GM19455 (cell line): ENCODE results near the gene KIF3A.
"Not testable (repeated sequence)": the region's sequence is repeated elsewhere in the genome, so short reads cannot be mapped to it uniquely, and the experiment has no call there.

Experiments used
- ATAC-seq: cut with Tn5 transposase; IDR thresholded peaks from one replicate; pipeline ENCODE4 v1.9.1; 2021; ENCODE audit not compliant: unreplicated experiment

The KIF3A gene

DNA sequence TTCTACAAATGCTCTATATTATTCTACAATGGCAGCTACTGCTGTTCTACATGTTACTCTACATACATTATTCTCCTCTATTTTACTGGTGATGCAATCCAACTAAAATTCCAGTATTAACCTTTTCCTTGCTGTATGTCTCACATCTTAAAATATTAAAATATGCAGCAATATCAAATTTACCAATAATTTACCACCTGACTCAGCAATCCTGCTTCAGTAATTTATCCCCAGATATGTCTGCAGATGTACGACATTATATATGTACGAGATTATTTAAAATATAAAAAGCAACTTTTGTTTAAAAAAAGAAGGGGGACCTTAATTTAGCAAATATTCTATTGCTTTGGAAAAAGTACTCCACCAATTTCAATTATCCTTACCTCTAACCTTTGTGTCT, 11.6 kb downstream of the KIF3A start:
- no peak for ATAC-seq

DNA sequence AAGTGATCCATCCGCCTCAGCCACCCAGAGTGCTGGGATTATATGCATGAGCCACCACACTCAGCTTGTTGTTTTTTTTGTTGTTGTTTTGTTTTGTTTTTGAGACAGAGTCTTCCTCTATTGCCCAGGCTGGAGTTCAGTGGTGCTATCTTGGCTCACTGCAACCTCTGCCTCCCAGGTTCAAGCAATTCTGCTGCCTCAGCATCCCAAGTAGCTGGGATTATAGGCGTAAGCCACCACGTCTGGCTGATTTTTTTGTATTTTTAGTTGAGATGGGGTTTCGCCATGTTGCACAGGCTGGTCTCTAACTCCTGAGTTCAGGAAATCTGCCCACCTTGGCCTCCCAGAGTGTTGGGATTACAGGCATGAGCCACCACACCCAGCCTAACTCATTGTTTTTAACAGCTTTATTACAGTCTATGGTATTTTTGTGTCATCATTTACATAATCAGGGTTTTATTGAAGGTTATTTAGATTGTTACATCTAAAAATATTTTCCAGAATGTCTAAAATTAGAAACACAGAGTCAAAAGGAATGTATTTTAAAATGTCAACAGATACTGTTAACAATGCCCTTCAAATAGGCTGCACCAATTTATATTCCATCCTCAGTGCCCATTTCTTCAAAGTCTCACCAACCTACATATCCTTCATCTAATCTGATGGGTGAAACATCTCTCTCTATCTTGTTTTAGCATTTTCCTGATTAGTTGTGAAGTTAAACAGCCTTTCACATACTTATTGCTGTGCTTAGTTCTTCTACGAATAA, 18.6 kb downstream of the KIF3A start:
- no peak for ATAC-seq

DNA sequence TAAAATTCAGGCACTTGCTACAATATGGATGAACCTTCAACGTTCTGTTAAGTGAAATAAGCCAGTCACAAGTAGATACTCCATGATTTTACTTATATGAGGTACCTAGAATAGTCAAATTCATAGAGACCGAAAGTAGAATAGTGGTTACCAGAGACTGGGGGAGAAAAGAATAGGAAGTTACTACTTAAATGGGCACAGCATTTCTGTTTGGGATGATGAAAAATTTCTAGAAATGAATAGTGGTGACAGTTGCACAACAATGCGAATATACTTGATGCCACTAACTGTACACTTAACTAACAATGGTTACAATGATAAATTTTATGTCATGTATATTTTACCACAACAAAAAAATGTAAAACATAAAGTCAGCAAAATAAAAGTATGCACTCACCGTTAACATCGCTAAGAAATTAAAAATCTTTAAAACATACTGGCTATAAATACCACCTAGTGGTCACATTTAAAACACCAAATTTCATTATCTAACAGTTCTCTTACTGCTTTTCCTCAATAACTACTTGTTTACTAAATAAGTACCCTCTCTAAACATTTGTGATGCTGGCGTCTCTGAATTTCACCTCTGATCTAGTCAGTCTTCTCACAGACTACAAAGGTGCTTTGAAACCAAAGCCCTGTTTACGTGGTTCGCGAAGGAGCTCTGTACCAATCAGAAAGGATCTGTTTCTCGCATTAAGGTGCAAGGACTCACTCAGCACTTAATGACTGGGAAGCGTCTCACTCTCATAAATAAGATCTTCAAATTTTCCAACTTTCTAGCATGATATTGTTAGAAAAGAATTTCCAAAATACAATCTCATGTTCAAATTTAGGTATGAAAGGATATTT, 22.7 kb downstream of the KIF3A start:
- no peak for ATAC-seq

DNA sequence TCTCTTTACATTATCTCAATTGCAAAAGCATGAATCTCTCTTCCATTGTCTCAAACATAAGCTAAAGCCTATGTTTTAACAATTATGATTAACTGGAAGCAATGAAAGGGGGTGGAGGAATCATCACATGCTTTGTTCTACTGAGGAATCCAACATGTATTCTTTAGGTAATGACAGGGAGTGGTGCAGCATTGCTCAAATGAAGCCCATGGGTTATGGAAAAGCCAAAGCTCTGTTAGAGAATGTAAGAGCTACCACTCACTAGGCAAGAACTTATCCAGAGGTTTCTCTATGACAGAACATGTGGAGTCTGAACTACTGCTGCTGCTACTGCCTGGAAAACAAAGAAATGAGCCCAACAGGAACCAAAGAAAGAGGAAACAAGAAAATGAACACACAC, 28.7 kb downstream of the KIF3A start:
- ATAC-seq: no peak

DNA sequence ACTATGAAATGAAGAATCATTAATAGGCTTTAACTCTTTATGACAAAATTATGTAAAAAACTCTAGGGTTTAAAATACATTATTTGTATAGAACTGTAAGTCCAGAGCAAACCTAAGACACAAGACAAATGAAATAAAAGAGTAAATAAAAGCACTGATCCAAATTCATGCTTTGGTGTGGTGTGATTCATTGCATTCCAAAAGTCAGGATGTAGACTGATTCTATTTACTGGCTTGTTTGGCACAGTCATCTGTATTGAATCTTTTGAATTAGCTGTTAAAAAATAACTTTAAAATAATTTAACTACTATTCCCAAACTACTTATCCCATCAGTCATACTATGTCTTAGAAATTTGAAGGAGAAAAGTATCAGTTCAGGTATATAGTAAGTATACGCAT, 32.5 kb downstream of the KIF3A start:
- no peak for ATAC-seq

DNA sequence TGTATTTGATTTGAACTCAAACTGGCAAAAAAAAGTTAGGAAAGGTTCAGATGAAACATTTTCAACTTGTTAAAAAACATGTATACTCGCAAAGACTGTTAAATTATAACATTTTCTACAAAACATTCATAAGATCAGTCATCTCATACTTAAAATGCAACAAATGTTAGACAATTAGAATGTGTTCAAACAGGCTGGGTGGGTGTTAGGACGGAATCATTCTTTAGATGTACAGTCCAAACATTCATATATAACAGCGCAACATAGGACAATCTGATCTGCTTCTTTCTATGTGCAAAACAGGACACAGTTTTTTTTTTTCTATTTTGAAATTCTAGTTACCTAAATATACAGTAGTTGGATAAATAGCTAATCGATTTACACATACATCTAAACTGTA, 41.4 kb downstream of the KIF3A start:
- no peak for ATAC-seq

DNA sequence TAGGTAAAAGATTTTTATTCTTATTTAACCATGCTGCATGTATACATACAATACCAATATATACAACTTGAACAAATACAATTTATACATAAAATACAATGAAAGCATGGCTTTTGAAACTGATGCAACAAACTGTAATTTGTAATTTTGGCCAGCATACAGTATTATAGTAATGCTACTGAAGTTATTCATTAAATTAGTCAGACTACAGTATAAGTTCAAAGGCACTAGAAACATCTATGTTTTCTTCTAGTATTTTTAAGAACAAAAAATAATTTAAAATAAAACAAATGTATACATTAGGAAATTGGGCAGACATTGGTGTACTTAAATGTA, 44.7 kb downstream of the KIF3A start:
- no peak for ATAC-seq

DNA sequence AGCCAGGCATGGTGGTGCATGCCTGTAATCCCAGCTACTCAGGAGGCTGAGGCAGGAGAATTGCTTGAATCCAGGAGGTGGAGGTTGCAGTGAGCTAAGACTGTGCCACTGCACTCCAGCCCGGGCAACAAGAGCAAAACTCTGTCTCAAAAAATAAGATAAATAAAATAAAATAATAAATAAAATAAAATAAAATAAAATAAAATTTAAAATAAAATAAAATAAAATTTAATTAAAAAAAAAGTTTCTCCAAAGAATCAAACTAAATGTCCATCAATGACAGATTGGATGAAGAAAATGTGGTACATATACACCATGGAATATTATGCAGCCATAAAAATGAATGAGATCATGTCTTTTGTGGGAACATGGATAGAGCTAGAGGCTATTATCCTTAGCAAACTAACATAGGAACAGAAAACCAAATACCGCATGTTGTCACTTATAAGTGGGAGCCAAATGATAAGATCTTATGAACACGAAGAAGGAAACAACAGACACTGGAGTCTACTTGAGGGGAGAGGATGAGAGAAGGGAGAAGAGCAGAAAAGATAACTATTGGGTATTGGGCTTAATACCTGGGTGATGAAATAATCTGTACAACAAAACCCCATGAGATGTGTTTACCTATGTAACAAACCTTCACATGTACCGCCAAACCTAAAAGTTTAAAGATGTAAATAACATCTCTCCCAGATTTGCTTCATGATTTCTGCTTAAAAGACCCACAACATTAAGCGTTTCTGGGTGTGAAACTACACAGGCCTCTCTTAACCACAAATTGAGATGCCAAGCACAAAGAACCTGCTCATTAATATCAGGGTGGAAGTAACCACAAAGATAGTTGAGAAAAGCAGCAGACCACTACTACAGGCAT, 45.4 kb downstream of the KIF3A start:
- not testable (repeated sequence) for ATAC-seq

DNA sequence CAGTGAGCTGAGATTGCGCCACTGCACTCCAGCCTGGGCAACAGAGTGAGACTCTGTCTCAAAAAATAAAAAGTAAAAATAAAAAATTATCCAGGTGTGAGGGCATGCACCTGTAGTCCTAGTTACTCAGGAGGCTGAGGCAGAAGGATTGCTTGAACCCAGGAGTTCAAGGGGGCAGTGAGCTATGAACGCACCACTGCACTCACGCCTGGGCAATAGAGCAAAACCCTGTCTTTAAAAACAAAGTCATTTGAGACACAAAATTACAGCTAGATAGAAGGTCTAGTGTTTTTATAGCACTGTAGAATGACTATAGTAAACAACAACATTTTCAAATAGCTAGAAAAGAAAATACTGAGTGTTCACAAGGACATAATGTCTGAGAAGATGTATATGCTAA, 47.2 kb downstream of the KIF3A start:
- no peak for ATAC-seq

DNA sequence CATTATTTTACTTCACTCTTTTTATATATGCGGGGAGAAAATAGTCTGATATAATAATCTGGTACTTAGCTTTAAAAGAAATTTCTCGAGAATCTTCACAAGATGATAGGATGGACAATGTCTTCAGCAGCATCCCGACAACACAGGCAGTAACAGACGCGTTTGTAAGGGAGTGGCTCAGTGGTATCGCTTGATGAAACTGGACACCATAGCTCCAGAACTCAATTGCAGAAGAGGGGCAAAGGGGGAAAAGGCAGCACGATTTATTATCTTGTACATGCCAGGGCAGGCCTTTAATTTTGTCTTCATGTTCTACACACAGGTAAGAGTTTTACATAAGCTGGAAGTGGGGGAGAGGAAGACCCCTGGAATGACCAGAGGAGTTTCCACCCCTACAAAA, 47.8 kb downstream of the KIF3A start:
- no peak for ATAC-seq

DNA sequence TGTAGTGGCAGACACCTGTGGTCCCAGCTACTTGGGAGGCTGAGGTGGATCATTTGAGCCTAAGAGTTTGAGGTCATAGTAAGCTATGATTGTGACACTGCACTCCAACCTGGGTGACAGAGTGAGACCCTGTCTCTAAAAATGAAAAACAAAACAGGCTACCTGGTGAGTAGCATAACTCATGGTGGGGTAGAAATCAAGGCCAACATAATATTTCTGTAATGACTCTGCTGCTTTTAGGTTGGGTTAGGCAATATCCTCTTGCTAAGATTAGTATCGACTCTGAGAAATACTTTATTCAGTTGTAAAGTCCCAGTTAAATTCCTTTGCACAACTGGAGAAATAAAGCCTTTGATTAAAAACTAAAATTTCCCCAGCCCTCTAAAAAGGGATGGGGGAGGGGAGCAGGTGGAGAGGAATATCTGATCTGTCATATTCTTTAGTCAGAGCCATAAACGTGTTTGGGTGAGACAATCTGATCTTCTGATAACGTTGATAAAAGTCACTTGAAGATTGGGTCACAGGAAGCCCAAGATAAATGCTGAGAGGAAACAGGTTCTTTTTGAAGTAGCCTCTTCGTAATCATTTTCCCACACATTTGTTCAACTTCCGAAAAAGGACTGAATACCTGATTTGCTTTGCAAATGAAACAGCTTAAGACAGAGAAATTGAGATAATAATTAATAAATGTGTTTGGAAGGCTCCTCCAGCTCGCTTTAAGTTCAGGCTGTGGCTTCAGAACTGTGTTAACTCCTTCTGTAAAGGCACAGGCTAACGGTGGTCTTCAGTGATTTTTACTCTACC, 48.6 kb downstream of the KIF3A start:
- no peak for ATAC-seq

DNA sequence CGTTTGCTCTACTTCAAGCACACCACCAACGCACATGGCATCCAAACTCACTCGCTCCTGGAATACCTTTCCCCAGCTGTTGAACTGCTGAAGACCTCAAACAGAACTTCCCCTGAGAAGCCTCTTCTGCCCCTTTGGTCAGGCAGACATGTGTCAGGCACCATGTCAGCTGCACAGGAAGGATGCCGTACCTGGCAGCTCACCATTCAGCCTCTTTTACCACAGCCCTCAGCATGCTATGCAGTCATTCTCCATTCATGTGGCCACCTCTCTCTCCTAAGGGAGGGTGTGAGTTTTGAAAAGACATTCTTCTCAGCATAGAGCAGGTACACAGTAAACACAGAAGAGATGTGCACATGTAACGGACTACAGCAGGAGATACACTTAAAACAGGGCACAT, 49.4 kb downstream of the KIF3A start:
- no peak for ATAC-seq

DNA sequence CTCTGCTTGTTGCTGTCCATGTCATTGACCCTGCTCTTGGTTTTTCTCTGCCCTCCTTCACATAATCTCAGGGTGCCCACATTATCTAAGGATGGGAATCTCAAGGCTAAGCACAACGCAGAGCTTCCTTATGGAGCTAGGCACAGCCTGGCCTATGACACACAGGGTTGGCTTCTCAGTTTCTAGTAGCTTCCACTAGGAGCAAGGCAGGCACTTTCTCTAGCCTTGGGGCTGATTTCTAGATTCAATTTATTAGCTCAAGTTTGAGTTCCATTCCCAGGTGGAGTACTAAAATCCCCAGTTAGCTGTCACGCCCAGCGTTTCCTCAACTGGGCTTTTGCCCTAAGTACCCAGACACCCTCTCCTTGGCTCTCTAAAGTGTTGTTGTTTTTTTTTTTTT, 51.2 kb downstream of the KIF3A start:
- ATAC-seq: no peak

DNA sequence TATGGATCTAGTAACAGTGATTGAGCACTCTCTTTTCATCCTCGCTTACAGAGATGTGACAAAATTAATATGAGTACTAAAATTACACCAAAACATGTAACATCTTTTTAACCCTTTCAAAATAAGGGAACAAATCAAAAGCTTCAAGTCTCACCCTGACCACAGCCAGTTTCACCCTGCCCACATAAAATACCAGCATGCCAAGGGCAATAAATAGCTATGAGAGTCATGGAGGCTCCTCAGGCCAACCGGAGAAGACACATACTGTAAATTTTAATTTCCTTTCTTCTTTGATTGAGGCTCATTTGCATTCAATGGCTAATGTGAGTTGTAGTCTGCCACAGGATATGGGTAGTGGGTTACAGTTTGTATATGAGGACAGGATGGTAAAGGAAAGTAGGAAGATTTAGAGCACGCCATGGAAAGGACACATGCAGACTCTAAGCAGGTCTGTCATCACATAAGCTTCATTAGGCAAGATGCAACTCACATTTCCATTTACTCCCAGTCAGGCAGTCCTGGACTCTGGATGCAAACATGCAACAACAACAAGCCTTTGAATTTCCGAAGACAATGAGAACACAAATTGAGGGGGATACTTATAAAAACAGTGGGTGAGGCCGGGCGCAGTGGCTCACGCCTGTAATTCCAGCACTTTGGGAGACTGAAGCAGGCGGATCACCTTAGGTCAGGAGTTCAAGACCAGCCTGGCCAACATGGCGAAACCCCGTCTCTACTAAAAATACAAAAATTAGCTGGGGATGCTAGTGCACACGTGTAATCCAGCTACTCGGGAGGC, 52.2 kb downstream of the KIF3A start:
- no peak for ATAC-seq

DNA sequence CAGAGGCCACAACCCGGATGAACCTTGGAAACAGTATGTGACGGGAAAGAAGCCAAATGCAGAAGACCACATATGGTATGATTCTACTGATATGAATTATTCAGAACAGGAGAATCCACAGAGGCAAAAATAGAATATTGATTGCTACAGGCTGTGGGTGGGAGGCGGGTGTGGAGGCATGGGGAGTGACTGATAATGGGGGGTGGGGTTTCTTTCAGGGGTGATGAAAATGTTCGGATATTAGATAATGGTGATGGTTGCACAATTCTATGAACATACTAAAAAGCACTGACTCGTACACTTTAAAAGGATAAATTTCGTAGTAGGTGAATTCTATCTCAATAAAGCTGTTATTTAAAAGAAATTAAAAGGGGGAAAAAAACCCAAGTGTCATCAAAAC, 52.9 kb downstream of the KIF3A start:
- no peak for ATAC-seq

DNA sequence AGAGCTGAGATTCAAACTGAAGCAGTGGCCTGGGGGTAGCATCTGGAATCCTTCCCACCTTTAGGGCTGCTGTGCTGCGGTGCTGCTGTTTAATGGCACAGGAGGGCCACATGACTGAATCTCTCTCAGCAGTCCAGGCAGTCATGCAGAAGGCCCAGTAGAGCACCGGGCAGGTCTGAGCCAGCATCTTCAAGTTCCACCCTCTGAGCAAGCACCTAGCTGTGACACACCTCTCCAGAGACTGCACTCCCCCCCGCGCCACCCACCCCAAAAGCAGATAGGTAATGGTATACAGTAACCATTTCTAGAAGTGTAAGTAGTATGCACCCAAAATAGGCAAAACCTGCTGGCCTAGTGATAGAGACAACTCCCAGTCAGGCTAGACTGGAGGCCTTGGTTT, 55.4 kb downstream of the KIF3A start:
- no peak for ATAC-seq

DNA sequence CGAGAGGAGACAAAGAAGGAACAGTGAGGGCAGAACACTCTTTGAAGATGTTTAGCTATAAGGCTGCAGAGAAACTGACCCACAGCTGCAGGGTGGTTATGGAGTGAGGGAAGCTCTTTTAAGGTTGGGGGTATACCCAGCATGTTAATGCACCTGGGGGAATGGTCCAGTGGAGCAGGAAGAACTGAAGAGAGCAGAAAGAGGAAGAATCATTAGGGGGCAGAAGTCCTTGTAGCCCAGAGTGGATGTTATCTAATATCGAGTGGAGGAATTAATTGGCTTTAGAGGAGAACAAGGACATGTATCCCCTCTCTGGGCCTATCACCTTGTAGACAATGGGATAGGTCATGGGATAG, 55.9 kb downstream of the KIF3A start:
- no peak for ATAC-seq

DNA sequence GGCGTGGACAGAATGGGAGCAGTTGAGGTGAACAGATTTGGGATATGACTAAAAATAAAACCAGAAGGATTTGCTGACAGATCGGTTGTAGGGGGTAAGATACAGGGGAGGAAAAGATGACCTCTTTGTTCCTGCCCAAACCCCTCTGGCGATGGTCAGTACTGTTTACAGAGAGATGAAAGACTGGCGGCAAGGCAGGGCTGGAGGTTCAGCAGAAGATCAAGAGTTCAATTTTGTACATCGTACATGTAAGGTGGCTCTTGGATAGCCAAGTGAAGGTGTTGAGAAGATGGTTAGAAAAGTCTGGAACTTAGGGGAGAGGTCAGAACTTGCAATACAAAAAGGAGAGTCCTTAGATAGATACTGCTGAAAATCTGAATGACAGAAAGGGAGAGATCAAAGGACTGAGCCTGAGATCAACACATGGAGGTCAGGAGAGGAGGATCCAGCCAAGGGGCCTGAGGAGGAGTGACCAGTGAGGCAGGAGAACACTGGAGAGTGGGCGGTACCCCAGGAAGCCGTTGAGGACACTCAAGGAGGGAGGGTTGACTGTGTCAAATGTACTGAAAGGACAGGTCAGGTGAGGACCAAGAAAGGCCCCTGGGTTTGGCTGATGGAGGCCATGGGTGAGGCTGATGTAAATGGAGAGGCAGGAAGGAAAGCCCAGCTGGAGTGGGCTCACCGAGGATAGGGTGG, 56.4 kb downstream of the KIF3A start:
- no peak for ATAC-seq

DNA sequence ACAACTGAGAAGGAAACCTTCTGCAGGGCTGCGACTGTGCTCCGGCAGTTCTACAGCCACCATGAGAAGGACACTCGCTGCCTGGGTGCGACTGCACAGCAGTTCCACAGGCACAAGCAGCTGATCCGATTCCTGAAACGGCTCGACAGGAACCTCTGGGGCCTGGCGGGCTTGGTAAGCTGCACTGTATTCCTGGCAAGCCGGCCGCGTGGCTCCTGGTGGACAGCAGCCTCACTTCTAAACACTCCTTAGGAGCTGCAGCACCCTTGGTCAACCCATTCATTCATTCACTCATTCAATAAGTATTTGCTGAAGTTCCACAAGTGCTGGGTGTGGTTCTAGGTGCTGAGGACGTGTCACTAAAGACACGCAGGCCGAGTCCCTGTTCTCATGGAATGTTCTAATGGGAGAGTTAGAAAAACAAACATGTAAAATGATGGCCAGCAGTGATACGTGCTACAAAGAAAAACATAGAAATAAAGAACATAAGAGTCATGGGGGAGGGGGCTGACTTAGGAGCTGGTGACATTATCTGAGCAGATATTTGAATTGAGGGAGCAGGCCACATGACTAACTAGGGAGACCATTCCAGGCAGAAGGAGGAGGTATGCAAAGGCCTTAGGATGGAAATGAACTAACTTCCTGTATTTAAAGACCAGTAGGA, 57.5 kb downstream of the KIF3A start:
- ATAC-seq: no peak
